Ascending aorta (tissue), 2 donors: Measurements from ENCODE around the gene PCP2. TPM values are rescaled to one million over a fixed set of nuclear protein-coding genes. Genes with fewer than 3 reads are reported as not detected.

ENCODE experiments used
- DNase-seq, 2 donors: peaks; one replicate each; pipeline ENCODE4 v3.0.0-alpha.2; 2019; ENCODE audit warnings: low spot score in 2 of 2
- H3K27ac ChIP-seq, 2 donors: fragments of 200-600 bp; sonication (generic); one replicate each; pipeline ENCODE4 v1.5.1; 2016 to 2017; ENCODE audit warnings: mild to moderate bottlenecking in 1 of 2
- H3K27me3 ChIP-seq: fragments of 200-600 bp; sonication (generic); one replicate; pipeline ENCODE4 v1.5.1; 2017
- H3K36me3 ChIP-seq, 2 donors: fragments of 200-600 bp; sonication (generic); one replicate each; pipeline ENCODE4 v1.5.1; 2016
- H3K4me1 ChIP-seq, 2 donors: fragments of 200-600 bp; sonication (generic); one replicate each; pipeline ENCODE4 v1.5.1; 2016 to 2017; ENCODE audit warnings: mild to moderate bottlenecking in 1 of 2
- H3K4me3 ChIP-seq, 2 donors: fragments of 200-600 bp; sonication (generic); one replicate each; pipeline ENCODE4 v1.5.1; 2016 to 2017; ENCODE audit warnings: mild to moderate bottlenecking in 1 of 2
- H3K9me3 ChIP-seq, 2 donors: fragments of 200-600 bp; sonication (generic); one replicate each; pipeline ENCODE4 v1.5.1; 2016
- intact Hi-C: fragments of 100-400 bp; cut with DNase I; formaldehyde crosslinking; loops from one replicate; pipeline ENCODE4 v1.15.1; 2023
- total RNA-seq: library from RNA; depleted of rRNA; stranded (reverse); fragments of >200 nt; gene quantifications from one replicate; pipeline ENCODE4 v1.1.0, GENCODE V29; 2016
- TF ChIP-seq, protein P1 (sequence below), 3 experiments: fragments of 200-600 bp in 2 of 3; fragments of 450-650 bp in 1 of 3; sonication (generic) in 2 of 3; IDR thresholded peaks; one replicate each; pipeline ENCODE4 v1.5.1; 2016 to 2019; ENCODE audit warnings: antibody characterized with exemption in 3 of 3, mild to moderate bottlenecking in 1 of 3, moderate library complexity in 1 of 3

The PCP2 gene
- total RNA-seq, 1 donor from 2014 or later = not detected

GRCh38 chr19:7679771-7680605, 46.5 kb upstream of the PCP2 start:
- intact Hi-C loops = loop anchor here (1.0 to 2.0 kb wide), 5 partner anchors 28 to 577 kb away; partner anchors contain the start of genes PET100 and XAB2
- Histone ChIP-seq H3K9me3 (no peaks in the 10 kb centered on the region), H3K4me3 (peak overlapping the region; percentile 98 to 99), H3K36me3 (peaks cover 26 to 28% of the 10 kb centered on the region in 2 donors), H3K27ac (no peak overlapping the region), H3K27me3 (no peaks in the 10 kb centered on the region), H3K4me1 (peaks cover 4 to 11% of the 10 kb centered on the region in 2 donors)
- no peak for DNase-seq
- TF ChIP-seq, protein P1, sequence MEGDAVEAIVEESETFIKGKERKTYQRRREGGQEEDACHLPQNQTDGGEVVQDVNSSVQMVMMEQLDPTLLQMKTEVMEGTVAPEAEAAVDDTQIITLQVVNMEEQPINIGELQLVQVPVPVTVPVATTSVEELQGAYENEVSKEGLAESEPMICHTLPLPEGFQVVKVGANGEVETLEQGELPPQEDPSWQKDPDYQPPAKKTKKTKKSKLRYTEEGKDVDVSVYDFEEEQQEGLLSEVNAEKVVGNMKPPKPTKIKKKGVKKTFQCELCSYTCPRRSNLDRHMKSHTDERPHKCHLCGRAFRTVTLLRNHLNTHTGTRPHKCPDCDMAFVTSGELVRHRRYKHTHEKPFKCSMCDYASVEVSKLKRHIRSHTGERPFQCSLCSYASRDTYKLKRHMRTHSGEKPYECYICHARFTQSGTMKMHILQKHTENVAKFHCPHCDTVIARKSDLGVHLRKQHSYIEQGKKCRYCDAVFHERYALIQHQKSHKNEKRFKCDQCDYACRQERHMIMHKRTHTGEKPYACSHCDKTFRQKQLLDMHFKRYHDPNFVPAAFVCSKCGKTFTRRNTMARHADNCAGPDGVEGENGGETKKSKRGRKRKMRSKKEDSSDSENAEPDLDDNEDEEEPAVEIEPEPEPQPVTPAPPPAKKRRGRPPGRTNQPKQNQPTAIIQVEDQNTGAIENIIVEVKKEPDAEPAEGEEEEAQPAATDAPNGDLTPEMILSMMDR (IDR thresholded peaks at IDR 0.05) = no peak

- Histone ChIP-seq H3K4me1 (peaks cover 4 to 11% of the 10 kb centered on the region in 2 donors), H3K27ac (no peak overlapping the region), H3K9me3 (no peaks in the 10 kb centered on the region), H3K27me3 (no peaks in the 10 kb centered on the region), H3K36me3 (peaks cover 19 to 20% of the 10 kb centered on the region in 2 donors), H3K4me3 (no peak overlapping the region)
- TF ChIP-seq, protein P1 (IDR thresholded peaks at IDR 0.05) = no peak
- intact Hi-C loops = no loop called here
- no peak for DNase-seq
Observed at GRCh38 chr19:7678971-7679751, 45.6 kb upstream of the PCP2 start.

- intact Hi-C loops = no loop called here
- H3K9me3 ChIP-seq = no peaks in the 10 kb centered on the region
- peaks cover 7 to 8% of the 10 kb centered on the region in 2 donors for H3K36me3 ChIP-seq
- TF ChIP-seq, protein P1 (IDR thresholded peaks at IDR 0.05) = no peak
- H3K4me3 ChIP-seq = no peak overlapping the region
- H3K27me3 ChIP-seq = no peaks in the 10 kb centered on the region
- H3K27ac ChIP-seq = no peak overlapping the region
- H3K4me1 ChIP-seq = peaks cover 4 to 11% of the 10 kb centered on the region in 2 donors
- no peak for DNase-seq
Observed at GRCh38 chr19:7677669-7678311, 44.3 kb upstream of the PCP2 start.

DNA sequence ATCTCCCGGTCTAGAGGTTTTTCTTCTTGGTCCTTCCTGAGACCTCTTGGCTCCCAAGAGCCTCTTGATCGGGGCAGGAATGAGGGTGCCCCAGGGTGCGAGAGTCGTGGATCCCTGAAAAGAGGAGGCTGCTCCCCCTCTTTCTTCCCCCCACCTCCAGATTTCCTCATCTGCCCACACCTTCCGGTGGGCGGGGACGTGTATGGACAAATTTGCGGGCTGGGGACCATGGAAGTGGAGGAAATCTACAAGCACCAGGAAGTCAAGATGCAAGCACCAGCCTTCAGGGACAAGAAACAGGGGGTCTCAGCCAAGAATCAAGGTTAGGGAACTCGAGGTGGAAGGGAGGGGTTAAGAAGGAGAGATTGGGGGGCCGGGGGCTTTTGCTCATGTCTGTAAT, 43.3 kb upstream of the PCP2 start, which contains the start of gene MCEMP1:
Gene MCEMP1 (plus strand): TSS at position 237 of the 400 bp plus-strand sequence. CDS start 31 bp downstream, at position 268.
- Histone ChIP-seq H3K9me3 (no peaks in the 10 kb centered on the region), H3K27me3 (no peaks in the 10 kb centered on the region), H3K4me3 (no peak within 1 kb of the TSS), H3K36me3 (no peaks in the 10 kb centered on the region), H3K4me1 (peaks cover 0 to 7% of the 10 kb centered on the region in 2 donors), H3K27ac (no peak within 1 kb of the TSS)
- TF ChIP-seq, protein P1 (IDR thresholded peaks at IDR 0.05) = no peak
- no peak for DNase-seq
- intact Hi-C loops = no loop called here

DNA sequence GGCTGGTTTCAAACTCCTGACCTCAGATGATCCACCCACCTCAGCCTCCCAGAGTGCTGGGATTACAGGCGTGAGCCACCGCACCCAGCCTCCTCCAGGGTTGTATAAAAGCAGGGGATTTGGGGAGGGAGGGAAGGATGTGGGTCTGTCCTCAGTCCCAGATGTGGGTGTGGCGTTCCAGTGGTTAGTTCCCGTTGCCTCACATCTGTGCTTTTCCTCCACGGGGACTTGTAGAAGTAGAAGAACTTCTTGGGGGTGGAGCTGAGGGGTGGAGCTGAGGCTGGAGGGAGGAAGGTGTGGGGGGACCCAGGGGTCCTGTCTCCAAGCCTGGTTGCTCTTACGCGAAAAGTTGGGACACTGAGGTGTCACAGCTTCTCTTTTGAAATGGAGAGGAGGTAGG, 42.9 kb upstream of the PCP2 start:
- Histone ChIP-seq H3K4me3 (no peak overlapping the region), H3K4me1 (peaks cover 0 to 3% of the 10 kb centered on the region in 2 donors), H3K36me3 (no peaks in the 10 kb centered on the region), H3K27ac (no peak overlapping the region), H3K9me3 (no peaks in the 10 kb centered on the region), H3K27me3 (no peaks in the 10 kb centered on the region)
- intact Hi-C loops = no loop called here
- DNase-seq = no peak
- TF ChIP-seq, protein P1 (IDR thresholded peaks at IDR 0.05) = no peak
